Jurkat, Clone E6-1 (cell line): ENCODE results near the gene CASS4.

Experiments used
- DNase-seq: peaks from one replicate; pipeline ENCODE4 v3.0.0-alpha.2; 2011; ENCODE audit warnings: low read depth, low spot score
- H3K4me3 ChIP-seq: 2 replicates; pipeline ENCODE4 v1.5.1; 2011; ENCODE audit warnings: mild to moderate bottlenecking, low read length, control low read depth, moderate library complexity

CASS4 gene

GRCh38 chr20:56420940-56421688, 9.1 kb downstream of the CASS4 start:
- no peak for DNase-seq

GRCh38 chr20:56422076-56422823, 10.2 kb downstream of the CASS4 start:
- no peak for DNase-seq
- no peak overlapping the region for H3K4me3 ChIP-seq

More at GRCh38 chr20:56420940-56421688, 9.1 kb downstream of the CASS4 start:
- no peak overlapping the region for H3K4me3 ChIP-seq

GRCh38 chr20:56422824-56423189, 10.7 kb downstream of the CASS4 start:
- H3K4me3 ChIP-seq, result no peak overlapping the region
- DNase-seq, result no peak

- DNase-seq, result no peak
- H3K4me3 ChIP-seq, result no peak overlapping the region
Observed at GRCh38 chr20:56423211-56423610, 11.2 kb downstream of the CASS4 start.

- no peak for DNase-seq
- no peak overlapping the region for H3K4me3 ChIP-seq
Observed at GRCh38 chr20:56423886-56424285, 11.8 kb downstream of the CASS4 start.

GRCh38 chr20:56424931-56425330, 12.9 kb downstream of the CASS4 start:
- DNase-seq, result no peak
- no peak overlapping the region for H3K4me3 ChIP-seq

- no peak overlapping the region for H3K4me3 ChIP-seq
- DNase-seq, result no peak
Observed at GRCh38 chr20:56426026-56426425, 14.0 kb downstream of the CASS4 start.

- no peak for DNase-seq
- H3K4me3 ChIP-seq, result no peak overlapping the region
Observed at GRCh38 chr20:56426926-56427325, 14.9 kb downstream of the CASS4 start.

GRCh38 chr20:56427797-56428196, 15.7 kb downstream of the CASS4 start:
- DNase-seq, result no peak
- H3K4me3 ChIP-seq, result no peak overlapping the region

GRCh38 chr20:56428410-56428809, 16.4 kb downstream of the CASS4 start:
- no peak overlapping the region for H3K4me3 ChIP-seq
- DNase-seq, result no peak

GRCh38 chr20:56428881-56429280, 16.8 kb downstream of the CASS4 start:
- no peak overlapping the region for H3K4me3 ChIP-seq

GRCh38 chr20:56429502-56429901, 17.4 kb downstream of the CASS4 start:
- no peak for DNase-seq
- no peak overlapping the region for H3K4me3 ChIP-seq

More at GRCh38 chr20:56428881-56429280, 16.8 kb downstream of the CASS4 start:
- DNase-seq, result no peak

- H3K4me3 ChIP-seq, result no peak overlapping the region
- no peak for DNase-seq
Observed at GRCh38 chr20:56429941-56430340, 17.9 kb downstream of the CASS4 start.

- no peak overlapping the region for H3K4me3 ChIP-seq
- no peak for DNase-seq
Observed at GRCh38 chr20:56430461-56430860, 18.4 kb downstream of the CASS4 start.

- DNase-seq, result no peak
Observed at GRCh38 chr20:56430957-56431356, 18.9 kb downstream of the CASS4 start.

GRCh38 chr20:56431471-56431870, 19.4 kb downstream of the CASS4 start:
- DNase-seq, result no peak

More at GRCh38 chr20:56430957-56431356, 18.9 kb downstream of the CASS4 start:
- no peak overlapping the region for H3K4me3 ChIP-seq

GRCh38 chr20:56433221-56433879, 21.3 kb downstream of the CASS4 start:
- H3K4me3 ChIP-seq, result no peak overlapping the region
- DNase-seq, result no peak

More at GRCh38 chr20:56431471-56431870, 19.4 kb downstream of the CASS4 start:
- no peak overlapping the region for H3K4me3 ChIP-seq

- DNase-seq, result no peak
- H3K4me3 ChIP-seq, result no peak overlapping the region
Observed at GRCh38 chr20:56433880-56434255, 21.8 kb downstream of the CASS4 start.

- H3K4me3 ChIP-seq, result no peak overlapping the region
- no peak for DNase-seq
Observed at GRCh38 chr20:56437196-56437960, 25.3 kb downstream of the CASS4 start.
